Stimulated activated CD4-positive, alpha-beta T cell treated with anti-CD3 and anti-CD28 coated beads, Interleukin-12 subunit alpha, Interleukin-12 subunit beta, amount 100 ng/mL, for 48 hours (primary cell): Measurements from ENCODE around the gene SWSAP1.
"Not testable (repeated sequence)": the region's sequence is repeated elsewhere in the genome, so short reads cannot be mapped to it uniquely, and the experiment has no call there.

ENCODE experiments used
- DNase-seq, 3 donors: peaks; one replicate each; pipeline ENCODE4 v3.0.0-alpha.2; 2020; ENCODE audit warnings: low read depth in 2 of 3, low spot score in 1 of 3

The SWSAP1 gene

GRCh38 chr19:11354102-11354501 is 20.4 kb upstream of the SWSAP1 start:
- not testable (repeated sequence) for DNase-seq

GRCh38 chr19:11355160-11356073 is 19.0 kb upstream of the SWSAP1 start, which contains the start of gene PLPPR2:
Gene PLPPR2 (plus strand): TSS chr19:11355432. CDS start chr19:11357674, 2,242 bp downstream.
- DNase-seq, result peak; percentile 81 to 90 (median 81)

- no peak for DNase-seq
Measured at GRCh38 chr19:11356074-11356397, 18.4 kb upstream of the SWSAP1 start.

GRCh38 chr19:11356676-11357550 is 17.6 kb upstream of the SWSAP1 start:
- no peak for DNase-seq

GRCh38 chr19:11359421-11359820 is 15.0 kb upstream of the SWSAP1 start:
- DNase-seq, result no peak

- no peak for DNase-seq
Measured at GRCh38 chr19:11361037-11361770, 13.3 kb upstream of the SWSAP1 start.

GRCh38 chr19:11361771-11362731 is 12.4 kb upstream of the SWSAP1 start:
- no peak for DNase-seq

- DNase-seq, result no peak
Measured at GRCh38 chr19:11363881-11364280, 10.6 kb upstream of the SWSAP1 start.

GRCh38 chr19:11364296-11364904 is 10.1 kb upstream of the SWSAP1 start:
- no peak for DNase-seq

GRCh38 chr19:11364935-11365334 is 9.5 kb upstream of the SWSAP1 start:
- DNase-seq, result no peak

- DNase-seq, result no peak
Measured at GRCh38 chr19:11365557-11366117, 8.8 kb upstream of the SWSAP1 start.

- no peak for DNase-seq
Measured at GRCh38 chr19:11367528-11367927, 6.9 kb upstream of the SWSAP1 start.

GRCh38 chr19:11370744-11371143 is 3.7 kb upstream of the SWSAP1 start:
- DNase-seq, result no peak

- DNase-seq, result no peak
Measured at GRCh38 chr19:11373166-11373884, 1.1 kb upstream of the SWSAP1 start.

- no peak for DNase-seq
Measured at GRCh38 chr19:11373885-11374432, 507 bp upstream of the SWSAP1 start.

GRCh38 chr19:11375143-11375948 is 880 bp downstream of the SWSAP1 start:
- peak; percentile 53 to 59 (median 55) for DNase-seq

- no peak for DNase-seq
Measured at GRCh38 chr19:11377237-11377636, 2.8 kb downstream of the SWSAP1 start.

- no peak for DNase-seq
Measured at GRCh38 chr19:11377756-11378155, 3.3 kb downstream of the SWSAP1 start.
